ENCODE measurements around the gene CDK17.

GRCh38 chr12:96421014-96421413 is 20.8 kb upstream of the CDK17 start:
- TF ChIP-seq POLR2AphosphoS5 (IDR thresholded peaks at IDR 0.05; ENCODE audit: low read depth, low read length) (no peak), SIN3A (IDR thresholded peaks at IDR 0.05; ENCODE audit: borderline replicate concordance, insufficient read depth, low read length) (no peak), REST (IDR thresholded peaks at IDR 0.05; ENCODE audit: insufficient read depth in 1 of 2, low read depth in 2 of 2, low read length in 2 of 2) (no peak), TAF1 (IDR thresholded peaks at IDR 0.05; ENCODE audit: borderline replicate concordance, insufficient read depth, low read length) (no peak)
